Urothelium cell line (cell line): ENCODE data around the gene TM7SF2.

Experiments used
- DNase-seq: peaks from one replicate; pipeline ENCODE4 v3.0.0; 2011; ENCODE audit warnings: low spot score, mixed read lengths
- FAIRE-seq: peaks from 2 replicates; lab custom pipeline; 2011; peaks lifted over from hg19 to GRCh38; lab: Jason Lieb, UNC

TM7SF2 gene

DNA sequence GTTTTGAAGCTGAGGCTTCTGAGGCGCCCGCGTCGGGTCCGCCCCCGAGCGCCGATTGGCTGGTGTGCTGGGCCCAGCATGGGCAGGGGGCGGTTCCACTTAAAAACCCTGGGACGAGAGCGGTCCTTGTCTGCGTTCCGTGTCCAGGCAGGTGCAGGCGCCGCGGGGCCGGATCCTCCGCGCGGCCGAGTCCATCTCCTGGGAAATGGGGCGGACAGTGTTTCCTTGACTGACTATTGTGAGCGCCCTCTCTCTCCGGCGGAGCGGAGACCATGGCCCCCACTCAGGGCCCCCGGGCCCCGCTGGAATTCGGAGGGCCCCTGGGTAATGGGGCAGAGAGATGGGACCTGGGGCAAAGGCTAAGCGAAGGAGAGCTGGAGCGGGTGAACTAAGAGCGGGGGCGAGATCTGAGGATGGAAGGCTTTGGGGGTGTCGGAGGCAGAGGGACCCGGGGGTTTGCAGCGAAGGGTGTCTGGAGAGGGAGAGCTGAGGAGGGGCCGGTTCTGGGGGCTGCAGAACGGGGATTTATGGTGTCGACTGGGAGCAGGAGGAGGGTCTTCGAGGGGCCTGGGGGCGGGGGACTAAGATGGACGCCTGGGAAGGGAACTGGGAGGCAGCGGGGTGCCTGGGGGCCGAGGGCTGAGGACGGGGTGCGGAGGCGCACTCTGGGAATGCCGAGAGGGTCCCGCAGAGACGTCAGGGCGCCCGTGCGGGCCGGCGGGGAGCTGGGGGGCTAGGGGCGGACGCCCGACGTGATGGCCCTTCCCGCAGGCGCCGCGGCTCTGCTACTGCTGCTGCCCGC lies at the start of gene TM7SF2:
Gene TM7SF2, plus strand, starts transcription at position 129 of the 802 bp plus-strand sequence. Its CDS starts 144 bp downstream, at position 273.
- no peak for DNase-seq
- FAIRE-seq = no peak

DNA sequence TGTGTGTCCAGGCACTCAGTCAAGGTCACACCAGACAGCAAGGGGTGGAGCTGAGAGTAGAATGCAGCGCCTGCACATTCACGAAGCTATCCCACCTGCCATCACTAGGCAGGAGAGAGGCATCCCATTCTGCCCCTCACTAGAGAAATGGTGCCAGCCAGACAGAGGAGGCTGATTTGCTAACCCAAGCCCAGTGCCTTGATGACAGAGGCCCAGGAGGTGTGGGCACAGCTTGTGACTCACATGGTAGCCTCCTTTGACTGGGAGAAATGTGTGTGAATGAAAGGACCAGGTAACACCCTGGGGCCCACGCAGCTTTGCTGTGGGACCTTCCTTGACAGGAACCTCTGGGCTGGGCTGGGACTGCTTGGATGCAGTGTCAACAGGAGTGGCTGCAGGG lies 48.1 kb upstream of the TM7SF2 start:
- FAIRE-seq (no peak), DNase-seq (no peak)

DNA sequence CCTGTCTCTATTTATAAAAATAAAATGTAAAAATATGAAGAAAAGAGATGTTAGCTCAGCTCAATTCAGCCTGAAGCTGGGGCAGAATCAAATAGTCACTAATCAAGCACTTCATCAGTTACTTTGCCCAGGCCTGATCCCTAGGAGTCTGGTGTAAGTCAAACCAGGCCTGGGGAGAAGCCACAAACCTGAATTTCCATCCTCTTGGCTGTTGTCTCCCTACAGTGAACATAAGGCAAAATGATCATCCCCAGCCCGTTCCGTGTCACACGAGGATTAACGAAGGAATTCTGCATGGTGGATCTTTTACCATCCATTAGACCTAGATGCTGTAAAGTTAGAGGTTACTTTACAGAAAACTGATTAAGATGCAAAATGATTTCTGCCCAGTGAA lies 46.8 kb upstream of the TM7SF2 start:
- DNase-seq = no peak

DNA sequence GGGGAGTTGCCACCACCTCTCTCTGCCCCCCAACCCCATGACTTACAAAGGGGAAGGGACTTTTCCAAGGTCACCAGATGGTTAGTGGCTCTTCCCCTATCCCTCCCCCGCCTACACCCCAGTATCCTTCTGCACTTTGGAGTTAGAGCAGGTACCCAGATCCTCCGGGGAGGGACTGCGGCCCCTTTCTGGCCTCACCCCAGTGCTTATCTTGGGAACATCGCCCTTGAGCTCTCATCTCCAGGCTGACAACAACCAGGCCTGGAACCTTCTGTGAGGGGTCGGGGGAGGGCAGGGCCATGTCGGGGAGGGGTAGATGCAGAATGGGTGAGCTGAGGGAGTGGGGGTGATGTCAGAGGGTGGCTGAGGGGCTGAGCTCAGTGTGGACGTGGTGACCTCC lies 45.8 kb upstream of the TM7SF2 start:
- FAIRE-seq (no peak), DNase-seq (no peak)

More for the DNA sequence above, 46.8 kb upstream of the TM7SF2 start:
- FAIRE-seq = no peak

DNA sequence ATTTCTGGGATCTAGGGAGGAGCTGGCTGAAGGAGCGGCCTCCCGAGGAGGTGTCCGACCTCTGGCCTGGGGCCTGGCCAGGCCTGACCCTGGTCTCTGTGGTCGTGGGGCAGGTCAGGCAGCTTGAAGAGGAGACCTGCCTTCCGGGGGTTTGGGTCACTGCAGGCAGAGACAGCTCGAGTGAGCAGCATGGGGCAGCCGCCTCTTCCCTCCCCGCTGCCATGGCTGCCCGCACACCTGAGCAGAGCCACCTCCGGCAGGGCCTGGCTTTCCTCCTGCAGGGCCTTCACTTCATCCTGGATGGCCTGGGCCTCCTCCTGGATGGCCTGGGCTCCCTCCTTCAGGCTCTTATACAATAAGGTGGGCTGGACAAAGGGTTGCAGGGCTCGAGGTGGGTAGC lies 45.4 kb upstream of the TM7SF2 start:
- no peak for FAIRE-seq
- no peak for DNase-seq

DNA sequence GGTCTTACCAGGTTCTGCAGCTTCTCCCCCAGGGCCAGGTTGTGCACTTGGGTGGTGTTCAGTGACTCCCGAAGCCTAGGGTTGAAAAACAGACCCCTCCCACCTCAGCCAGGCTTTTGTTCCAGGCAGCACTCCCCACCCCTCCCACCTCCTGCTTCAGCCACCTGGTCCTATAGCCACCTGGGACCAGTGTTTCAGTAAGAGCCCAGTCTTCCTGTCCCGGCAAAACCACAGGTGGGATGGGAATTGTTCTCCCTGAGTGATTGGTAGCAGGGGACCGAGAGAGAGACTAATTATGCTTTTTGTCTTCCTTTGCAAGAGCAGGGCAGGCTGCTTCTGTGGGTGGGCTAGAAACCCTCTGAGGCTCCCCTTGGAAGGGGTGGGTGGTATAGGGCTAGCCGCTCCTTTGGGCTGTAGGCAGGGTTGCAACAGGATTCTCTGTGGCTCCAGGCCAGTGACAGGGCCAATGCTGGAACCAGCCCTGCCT lies 44.8 kb upstream of the TM7SF2 start:
- no peak for DNase-seq
- no peak for FAIRE-seq

DNA sequence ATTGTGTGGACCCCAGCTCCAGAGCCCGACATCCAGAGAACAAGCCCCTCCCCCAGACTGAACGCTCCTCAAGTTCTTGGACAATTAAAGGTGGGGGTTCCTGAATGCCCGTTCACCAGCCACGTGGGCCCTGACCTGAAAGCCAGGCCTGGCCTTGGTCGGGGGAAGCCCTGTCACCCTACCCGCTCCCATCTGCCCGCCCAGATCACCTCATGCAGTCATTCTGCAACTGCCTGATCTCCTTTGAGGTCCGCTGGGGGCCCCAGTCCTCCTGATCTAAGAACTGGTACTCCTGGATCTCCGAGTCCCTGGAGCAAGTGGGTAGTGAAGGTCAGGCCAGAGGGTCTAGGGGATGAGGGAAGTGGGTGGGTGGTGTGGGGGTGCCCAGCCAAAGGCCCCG lies 44.2 kb upstream of the TM7SF2 start:
- no peak for FAIRE-seq
- DNase-seq = no peak

DNA sequence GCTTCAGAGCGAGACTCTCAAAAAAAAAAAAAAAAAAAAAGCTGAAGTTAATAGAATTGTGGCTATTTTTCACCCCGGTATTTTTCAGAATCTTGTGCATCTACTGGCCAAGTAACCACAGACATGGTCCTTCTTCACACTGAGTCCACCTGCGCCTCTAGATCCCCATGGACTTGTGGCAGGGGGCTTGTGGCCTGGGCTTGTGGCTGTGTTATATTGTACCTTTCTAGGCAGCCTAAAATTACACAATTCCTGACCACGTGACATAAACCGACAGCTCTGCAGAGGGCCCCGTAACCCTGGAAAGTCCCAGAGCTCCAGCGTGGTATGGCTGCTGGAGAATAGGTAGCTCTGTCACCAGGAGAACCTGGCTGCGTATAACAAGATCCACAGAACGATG lies 42.5 kb upstream of the TM7SF2 start:
- no peak for FAIRE-seq

DNA sequence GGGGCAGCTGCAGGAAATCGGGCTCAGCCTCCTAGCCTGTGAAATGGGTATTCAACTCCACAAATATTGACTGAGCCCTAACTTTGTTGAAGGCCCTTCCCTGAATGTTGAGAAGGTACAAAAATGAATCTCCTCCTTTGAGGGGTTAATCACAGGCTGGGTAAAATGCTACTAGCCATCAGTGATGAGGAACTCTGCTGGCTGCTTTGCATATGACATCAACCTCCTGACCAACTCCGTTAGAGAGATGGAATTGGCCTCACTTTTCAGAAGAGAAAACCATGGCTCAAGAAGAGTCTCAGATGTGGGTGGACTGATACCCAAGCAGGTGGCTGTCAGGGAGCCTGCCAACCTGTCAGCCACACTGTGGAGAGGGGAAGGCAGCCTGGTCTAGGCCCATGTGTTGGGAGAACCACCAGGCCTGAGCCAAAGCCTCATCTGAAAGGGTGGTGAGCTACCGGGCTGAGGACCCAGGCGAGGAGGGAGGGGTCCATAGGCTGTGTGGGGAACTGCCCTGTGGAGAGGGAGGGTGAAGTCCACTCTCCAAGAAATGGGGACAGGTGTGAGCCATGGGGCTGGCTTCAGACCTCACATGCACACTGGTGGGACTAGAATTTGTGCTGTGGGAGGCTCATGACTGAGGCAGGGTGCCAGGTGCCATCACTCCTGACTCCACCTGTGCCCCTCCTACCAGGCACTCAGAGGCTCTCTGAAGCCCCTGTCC lies 39.6 kb upstream of the TM7SF2 start:
- DNase-seq = no peak
- no peak for FAIRE-seq

More for the DNA sequence above, 42.5 kb upstream of the TM7SF2 start:
- no peak for DNase-seq

DNA sequence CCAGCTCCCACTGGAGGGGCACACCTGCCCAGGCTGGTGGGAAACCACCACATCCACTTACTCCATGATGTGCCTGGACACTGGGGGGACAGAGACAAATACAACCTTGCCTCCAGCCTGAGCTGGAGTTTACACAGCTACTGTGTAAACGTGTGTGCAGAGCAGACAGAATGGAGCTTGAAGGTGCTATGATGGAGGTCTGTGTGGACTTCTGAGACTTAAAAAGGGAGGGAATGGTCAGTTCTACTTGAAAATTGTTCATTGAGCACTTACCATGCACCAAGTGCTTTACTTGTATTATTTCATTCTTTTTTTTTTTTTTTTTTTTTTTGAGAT lies 39.1 kb upstream of the TM7SF2 start:
- FAIRE-seq = no peak

DNA sequence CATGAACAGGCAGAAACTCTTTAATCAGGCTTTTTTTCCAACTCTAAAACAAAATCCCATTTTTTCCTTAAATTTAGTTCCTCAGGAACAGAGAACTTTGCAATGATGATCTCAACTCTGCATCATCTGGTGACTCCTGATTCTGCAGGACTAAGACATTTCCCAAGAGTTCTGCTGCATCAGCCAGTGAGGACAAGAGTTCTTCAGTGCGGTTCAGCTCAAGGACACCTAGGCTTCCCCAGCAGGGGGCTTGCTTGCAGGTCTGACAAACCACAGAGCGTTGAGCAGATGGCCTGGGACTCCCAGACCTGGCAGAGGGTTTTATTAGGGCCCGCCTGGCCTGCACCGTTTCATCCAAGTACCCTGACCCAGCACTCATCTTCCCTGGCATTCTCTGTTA lies 34.2 kb upstream of the TM7SF2 start:
- DNase-seq (no peak), FAIRE-seq (no peak)

More for the DNA sequence above, 39.1 kb upstream of the TM7SF2 start:
- no peak for DNase-seq

DNA sequence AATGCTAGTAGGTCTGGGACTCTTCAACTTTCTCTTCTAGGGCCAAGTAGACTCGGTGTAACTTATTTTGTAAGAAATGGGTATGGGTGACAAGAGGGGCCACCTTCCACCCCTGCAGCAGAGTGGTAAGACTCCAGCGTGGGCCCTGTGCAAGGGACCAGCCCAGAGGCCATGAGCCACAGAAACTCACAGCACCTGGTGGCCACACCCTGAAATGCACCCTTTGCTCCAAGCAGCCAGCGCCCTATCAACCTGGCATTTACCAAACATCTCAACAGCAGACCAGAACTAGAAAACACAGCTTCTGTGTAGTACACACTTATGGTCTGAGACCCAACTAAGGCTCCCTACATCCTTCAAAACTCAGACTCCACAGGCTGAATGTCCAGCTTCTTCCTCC lies 33.5 kb upstream of the TM7SF2 start:
- FAIRE-seq = no peak
- peak; percentile 55 for DNase-seq

DNA sequence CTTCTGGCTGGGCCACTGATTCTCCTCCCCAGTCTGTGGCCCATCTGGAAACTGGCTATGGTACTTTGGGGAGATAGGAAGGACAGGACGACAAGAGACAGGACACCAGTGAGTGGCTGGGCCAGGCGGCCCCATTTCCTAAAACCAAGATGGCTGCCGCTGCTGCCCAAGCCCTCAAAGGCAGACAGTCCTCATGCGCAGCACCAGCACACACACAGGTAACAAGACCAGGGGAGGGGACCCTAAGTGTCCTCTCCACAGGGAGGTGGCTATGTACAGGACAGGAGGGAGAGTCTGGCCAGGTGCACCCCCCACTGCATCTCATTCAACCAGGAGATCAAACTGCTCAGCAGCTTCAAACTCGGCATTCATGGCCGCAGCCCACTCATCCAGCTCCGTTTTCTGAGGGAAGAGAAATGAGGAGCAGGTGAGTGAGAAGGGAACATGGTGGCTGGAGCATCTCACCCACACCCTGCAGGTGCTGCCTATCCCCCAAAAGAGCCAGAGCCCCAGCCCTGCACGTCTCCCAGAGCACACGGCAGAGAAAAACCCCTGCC lies 32.8 kb upstream of the TM7SF2 start:
- DNase-seq = no peak
- FAIRE-seq = no peak

DNA sequence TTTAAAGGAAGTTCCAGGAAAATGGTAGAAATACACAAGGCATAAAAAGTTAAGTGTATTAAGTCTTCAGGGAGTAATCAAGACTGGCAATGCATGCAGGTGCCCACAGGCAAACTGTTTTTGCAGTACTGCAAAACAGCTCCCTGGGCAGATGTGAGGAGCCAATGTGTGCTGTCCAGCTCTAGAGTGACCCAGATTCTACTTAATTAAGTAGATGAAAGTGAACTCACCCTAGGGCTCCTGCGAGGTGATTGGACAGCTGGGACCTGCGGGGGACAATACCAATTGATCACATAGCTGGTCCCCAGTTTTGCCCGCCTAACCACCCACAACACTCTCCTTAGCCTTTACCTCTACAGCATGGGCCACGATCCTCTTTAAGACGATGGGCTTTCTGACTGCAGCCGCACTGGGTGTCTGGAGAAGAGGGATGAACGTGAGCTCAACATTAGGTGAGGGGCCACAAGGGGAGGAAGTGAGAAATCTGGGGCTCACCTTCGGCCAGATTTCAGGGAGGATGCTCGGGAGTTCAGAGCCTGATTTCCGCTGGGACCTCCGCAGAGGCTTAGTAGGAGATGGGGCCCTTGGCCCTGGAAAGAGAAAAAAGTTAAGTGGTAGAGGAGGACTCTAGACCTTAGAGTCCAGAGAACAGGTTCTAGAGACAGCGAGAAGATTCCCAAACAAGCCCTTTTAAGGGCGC lies 28.4 kb upstream of the TM7SF2 start:
- FAIRE-seq (no peak), DNase-seq (no peak)

DNA sequence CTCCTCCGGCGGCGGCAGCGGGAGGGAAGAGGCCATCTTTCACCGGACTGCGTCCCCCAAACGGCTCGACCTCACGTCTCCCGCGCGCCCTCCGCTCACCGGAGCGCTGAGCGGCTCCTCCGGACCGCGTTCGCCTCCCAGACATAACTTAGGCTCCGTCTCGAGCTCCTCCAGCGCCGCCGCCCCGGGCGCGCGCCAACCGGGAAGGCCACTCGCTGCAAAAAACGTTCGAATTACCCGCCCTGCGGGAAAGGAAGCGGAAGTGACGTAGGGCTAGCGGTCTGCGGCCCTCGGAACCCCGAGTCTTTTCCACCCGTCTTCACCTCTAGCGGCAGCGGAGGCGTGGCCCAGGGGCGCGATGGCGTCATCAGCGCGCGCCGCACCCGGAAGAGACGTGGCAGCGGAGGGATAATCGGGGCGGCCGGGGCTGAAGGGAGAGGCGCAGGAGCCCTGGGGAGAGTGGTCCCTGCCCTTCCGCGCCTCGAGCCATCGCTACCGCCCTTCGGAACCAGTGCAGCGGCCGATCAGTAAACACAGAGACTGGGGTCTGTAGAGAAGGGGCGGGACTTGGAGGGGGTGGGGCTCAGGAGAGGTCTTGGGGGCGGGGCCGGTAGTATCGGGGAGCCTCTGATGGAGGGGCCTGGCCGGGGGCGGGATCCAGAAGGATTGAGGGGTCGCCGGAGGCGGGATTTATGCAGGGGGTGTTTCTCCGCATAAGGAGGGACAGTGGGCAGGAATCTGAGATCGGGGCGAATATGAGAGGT lies 27.7 kb upstream of the TM7SF2 start, which contains the start of the genes CDCA5 and ZFPL1:
Gene CDCA5, minus strand, starts transcription at position 207 of the 764 bp plus-strand sequence. Its CDS starts 62 bp downstream, at position 145.
Gene ZFPL1, plus strand, starts transcription at position 389 of the 764 bp plus-strand sequence. CDS start 477 bp downstream, outside the sequence.
- DNase-seq (peak; percentile 99), FAIRE-seq (no peak)

DNA sequence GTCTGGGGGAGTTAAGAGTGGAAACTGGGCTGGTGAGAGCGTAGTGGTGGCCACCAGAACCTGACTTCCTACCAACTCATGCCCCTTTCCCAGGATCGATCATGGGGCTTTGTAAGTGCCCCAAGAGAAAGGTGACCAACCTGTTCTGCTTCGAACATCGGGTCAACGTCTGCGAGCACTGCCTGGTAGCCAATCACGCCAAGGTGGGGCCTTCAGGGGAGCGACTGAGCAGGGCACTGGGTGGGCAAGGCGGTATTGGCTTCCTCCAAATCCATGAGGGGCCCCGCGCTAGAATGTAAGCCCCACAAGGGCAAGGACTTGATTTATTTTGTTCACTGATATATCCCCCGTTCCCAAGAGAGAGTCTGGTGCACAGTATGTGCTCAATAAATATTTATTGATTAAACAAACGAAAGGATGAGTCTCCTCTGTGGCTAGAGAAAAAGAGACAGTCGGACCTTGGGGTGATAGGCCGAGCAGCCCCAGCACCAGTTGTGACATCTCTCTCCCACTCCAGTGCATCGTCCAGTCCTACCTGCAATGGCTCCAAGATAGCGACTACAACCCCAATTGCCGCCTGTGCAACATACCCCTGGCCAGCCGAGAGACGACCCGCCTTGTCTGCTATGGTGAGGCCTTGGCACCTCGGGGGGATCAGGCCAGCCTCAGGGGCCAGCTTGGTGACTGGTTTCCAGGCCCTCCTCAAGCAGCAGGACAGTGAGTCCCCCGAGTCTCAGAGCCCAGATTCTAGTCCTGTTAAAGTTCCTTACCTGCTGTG lies 26.9 kb upstream of the TM7SF2 start:
- DNase-seq (peak; percentile 18), FAIRE-seq (no peak)

DNA sequence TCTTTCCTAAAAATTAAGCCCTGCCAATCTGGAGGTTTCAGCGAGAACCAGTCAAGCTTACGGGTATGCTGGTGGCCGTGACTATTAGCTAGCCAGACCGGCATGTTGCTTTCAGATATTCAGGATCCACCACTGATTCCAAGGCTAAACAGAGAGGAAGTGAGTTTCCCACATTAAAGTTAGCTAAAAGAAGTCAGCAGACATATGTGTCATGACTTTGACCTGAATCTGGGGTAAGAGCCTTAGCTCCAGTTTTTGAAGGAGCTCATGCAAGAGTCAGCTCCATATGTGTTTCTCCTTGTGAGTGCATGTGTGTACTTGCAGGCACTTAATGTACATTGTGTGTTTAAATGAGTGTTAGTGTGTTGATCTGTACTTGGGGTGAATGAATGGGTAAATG lies 26.2 kb upstream of the TM7SF2 start:
- FAIRE-seq (no peak), DNase-seq (no peak)

DNA sequence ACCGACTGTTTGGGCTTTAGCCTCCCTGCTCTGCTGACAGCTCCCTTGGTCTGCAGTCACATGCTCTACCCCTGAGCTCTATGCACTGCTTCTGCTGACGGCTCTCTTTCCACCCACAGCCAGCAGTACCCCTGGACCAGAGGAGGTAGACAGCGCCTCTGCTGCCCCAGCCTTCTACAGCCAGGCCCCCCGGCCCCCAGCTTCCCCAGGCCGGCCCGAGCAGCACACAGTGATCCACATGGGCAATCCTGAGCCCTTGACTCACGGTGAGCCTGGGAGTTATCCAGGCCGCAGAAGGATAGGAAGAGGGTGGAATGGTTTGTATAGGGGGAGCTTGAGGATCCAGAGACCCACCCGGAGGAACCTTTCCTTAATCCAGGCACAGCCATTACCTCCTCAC lies 24.9 kb upstream of the TM7SF2 start:
- DNase-seq = no peak
- FAIRE-seq = no peak

DNA sequence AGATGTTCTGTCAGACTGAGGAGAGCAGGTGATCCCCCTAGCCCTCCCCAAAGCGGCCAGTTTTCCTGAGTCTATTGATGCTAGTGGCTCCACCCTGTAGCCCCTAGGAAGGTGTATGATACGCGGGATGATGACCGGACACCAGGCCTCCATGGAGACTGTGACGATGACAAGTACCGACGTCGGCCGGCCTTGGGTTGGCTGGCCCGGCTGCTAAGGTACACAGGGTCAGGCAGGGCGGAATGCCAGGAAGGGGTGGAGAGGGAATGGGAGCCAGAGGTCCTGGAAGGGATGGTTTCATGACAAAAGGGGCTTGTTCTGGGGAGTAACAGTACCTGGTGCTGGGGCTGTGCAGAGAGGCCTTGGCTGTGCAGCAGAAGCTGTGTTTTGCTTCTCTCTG lies 24.5 kb upstream of the TM7SF2 start:
- DNase-seq (no peak), FAIRE-seq (no peak)

DNA sequence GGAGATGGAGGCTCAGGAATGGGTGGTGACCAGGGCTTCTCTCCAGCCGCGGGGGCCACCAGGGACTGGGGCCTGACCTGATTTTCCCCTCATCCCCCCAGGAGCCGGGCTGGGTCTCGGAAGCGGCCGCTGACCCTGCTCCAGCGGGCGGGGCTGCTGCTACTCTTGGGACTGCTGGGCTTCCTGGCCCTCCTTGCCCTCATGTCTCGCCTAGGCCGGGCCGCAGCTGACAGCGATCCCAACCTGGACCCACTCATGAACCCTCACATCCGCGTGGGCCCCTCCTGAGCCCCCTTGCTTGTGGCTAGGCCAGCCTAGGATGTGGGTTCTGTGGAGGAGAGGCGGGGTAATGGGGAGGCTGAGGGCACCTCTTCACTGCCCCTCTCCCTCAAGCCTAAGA lies 23.8 kb upstream of the TM7SF2 start:
- DNase-seq (no peak), FAIRE-seq (no peak)
